Globus pallidus (tissue), 1 donor: ENCODE measurements around the gene IGF2BP2.
"Not testable (repeated sequence)": the region's sequence is repeated elsewhere in the genome, so short reads cannot be mapped to it uniquely, and the experiment has no call there.

Experiments used
- DNase-seq: peaks from one replicate; pipeline ENCODE4 v3.0.0-alpha.2; 2015; ENCODE audit warnings: low spot score

The IGF2BP2 gene

GRCh38 chr3:185639632-185640206, 185.1 kb downstream of the IGF2BP2 start:
- DNase-seq = no peak

- not testable (repeated sequence) for DNase-seq
Observed at GRCh38 chr3:185638651-185639050, 186.2 kb downstream of the IGF2BP2 start.

GRCh38 chr3:185637388-185637787, 187.5 kb downstream of the IGF2BP2 start:
- no peak for DNase-seq

- DNase-seq = no peak
Observed at GRCh38 chr3:185632996-185633395, 191.8 kb downstream of the IGF2BP2 start.

GRCh38 chr3:185631508-185632206, 193.2 kb downstream of the IGF2BP2 start:
- no peak for DNase-seq

- DNase-seq = no peak
Observed at GRCh38 chr3:185631108-185631507, 193.7 kb downstream of the IGF2BP2 start.

GRCh38 chr3:185630182-185630622, 194.6 kb downstream of the IGF2BP2 start:
- peak; percentile 34 for DNase-seq

GRCh38 chr3:185629554-185630181, 195.2 kb downstream of the IGF2BP2 start:
- DNase-seq = no peak

- DNase-seq = no peak
Observed at GRCh38 chr3:185625784-185626183, 199.1 kb downstream of the IGF2BP2 start.

GRCh38 chr3:185623939-185624665, 200.7 kb downstream of the IGF2BP2 start:
- DNase-seq = no peak

GRCh38 chr3:185613016-185613415, 211.8 kb downstream of the IGF2BP2 start:
- DNase-seq = no peak

- DNase-seq = no peak
Observed at GRCh38 chr3:185606196-185606595, 218.6 kb downstream of the IGF2BP2 start.

GRCh38 chr3:185605566-185605965, 219.3 kb downstream of the IGF2BP2 start:
- DNase-seq = no peak

GRCh38 chr3:185595526-185595925, 229.3 kb downstream of the IGF2BP2 start:
- no peak for DNase-seq

- no peak for DNase-seq
Observed at GRCh38 chr3:185594073-185594472, 230.8 kb downstream of the IGF2BP2 start.
